ENCODE measurements around the gene ITGB5. TPM values are rescaled to one million over a fixed set of nuclear protein-coding genes. Genes with fewer than 3 reads are reported as not detected.
"Not testable (repeated sequence)": the region's sequence is repeated elsewhere in the genome, so short reads cannot be mapped to it uniquely, and the experiment has no call there.

ITGB5 gene
- total RNA-seq, 1 donor from 2014 or later, result 501 TPM

DNA sequence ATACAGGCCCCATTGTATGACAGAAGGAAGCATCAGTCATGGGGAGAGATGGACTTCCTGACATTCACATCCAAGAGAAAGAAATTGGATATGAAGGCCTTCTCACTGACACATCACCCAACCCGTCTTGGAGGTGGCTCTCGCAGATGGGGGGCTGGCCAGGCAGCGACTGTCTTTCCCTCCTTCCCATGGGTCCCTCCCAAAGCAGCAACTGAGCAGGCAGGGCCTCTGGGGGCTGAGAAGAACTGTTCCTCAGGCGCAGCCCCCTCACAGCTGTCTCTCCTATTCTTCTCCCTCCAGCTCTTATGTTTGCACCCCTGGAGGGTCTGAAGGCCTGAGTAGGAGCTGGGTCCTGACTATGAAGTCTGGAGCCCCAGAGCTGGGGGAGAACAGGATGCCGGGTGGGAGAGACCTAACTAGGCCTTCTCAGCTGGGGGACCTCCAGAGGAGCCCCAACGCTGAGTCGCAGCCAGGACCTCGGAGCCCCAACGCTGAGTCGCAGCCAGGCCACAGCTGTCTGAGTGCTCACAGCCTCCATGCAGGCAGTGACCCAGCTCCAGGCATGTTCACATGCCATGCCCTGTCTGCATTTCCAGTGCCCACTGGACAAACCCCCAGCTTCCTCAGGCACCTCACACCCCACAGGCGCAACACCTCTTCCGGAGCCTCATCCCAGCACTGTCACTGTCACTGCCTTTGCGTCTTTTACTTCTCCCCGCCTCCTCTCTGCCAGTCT, 127.3 kb downstream of the ITGB5 start:
- no peak overlapping the region for H3K27ac Mint-ChIP-seq (ENCODE audit: unreplicated experiment)
- no peak for DNase-seq (ENCODE audit: low spot score)

GRCh38 chr3:124758851-124759635, 128.1 kb downstream of the ITGB5 start:
- TF ChIP-seq, protein P1, sequence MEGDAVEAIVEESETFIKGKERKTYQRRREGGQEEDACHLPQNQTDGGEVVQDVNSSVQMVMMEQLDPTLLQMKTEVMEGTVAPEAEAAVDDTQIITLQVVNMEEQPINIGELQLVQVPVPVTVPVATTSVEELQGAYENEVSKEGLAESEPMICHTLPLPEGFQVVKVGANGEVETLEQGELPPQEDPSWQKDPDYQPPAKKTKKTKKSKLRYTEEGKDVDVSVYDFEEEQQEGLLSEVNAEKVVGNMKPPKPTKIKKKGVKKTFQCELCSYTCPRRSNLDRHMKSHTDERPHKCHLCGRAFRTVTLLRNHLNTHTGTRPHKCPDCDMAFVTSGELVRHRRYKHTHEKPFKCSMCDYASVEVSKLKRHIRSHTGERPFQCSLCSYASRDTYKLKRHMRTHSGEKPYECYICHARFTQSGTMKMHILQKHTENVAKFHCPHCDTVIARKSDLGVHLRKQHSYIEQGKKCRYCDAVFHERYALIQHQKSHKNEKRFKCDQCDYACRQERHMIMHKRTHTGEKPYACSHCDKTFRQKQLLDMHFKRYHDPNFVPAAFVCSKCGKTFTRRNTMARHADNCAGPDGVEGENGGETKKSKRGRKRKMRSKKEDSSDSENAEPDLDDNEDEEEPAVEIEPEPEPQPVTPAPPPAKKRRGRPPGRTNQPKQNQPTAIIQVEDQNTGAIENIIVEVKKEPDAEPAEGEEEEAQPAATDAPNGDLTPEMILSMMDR (IDR thresholded peaks at IDR 0.05), result no peak
- Mint-ChIP-seq H3K4me1 (ENCODE audit: low read depth) (peaks cover 32% of the 10 kb centered on the region), H3K27me3 (ENCODE audit: low read depth) (no peaks in the 10 kb centered on the region), H3K9me3 (ENCODE audit: low read depth) (no peaks in the 10 kb centered on the region), H3K27ac (ENCODE audit: unreplicated experiment) (no peak overlapping the region), H3K4me3 (ENCODE audit: unreplicated experiment) (no peak overlapping the region), H3K36me3 (ENCODE audit: low read depth) (peaks cover 8% of the 10 kb centered on the region)
- DNase-seq (ENCODE audit: low spot score), result no peak

More for the DNA sequence above, 127.3 kb downstream of the ITGB5 start:
- Mint-ChIP-seq H3K4me1 (ENCODE audit: low read depth) (peaks cover 35% of the 10 kb centered on the region), H3K27me3 (ENCODE audit: low read depth) (no peaks in the 10 kb centered on the region), H3K9me3 (ENCODE audit: low read depth) (no peaks in the 10 kb centered on the region), H3K36me3 (ENCODE audit: low read depth) (peaks cover 14% of the 10 kb centered on the region), H3K4me3 (ENCODE audit: unreplicated experiment) (no peak overlapping the region)
- TF ChIP-seq, protein P1 (IDR thresholded peaks at IDR 0.05), result no peak

- H3K27ac Mint-ChIP-seq (ENCODE audit: unreplicated experiment); DNase-seq (ENCODE audit: low spot score); H3K9me3 Mint-ChIP-seq (ENCODE audit: low read depth); H3K27me3 Mint-ChIP-seq (ENCODE audit: low read depth); H3K36me3 Mint-ChIP-seq (ENCODE audit: low read depth); H3K4me3 Mint-ChIP-seq (ENCODE audit: unreplicated experiment): not testable (repeated sequence)
- peaks cover 29% of the 10 kb centered on the region for H3K4me1 Mint-ChIP-seq (ENCODE audit: low read depth)
These were observed 129.2 kb downstream of the ITGB5 start for GRCh38 chr3:124757926-124758325.

- Mint-ChIP-seq H3K4me1 (ENCODE audit: low read depth) (no peaks in the 10 kb centered on the region), H3K27me3 (ENCODE audit: low read depth) (no peaks in the 10 kb centered on the region), H3K36me3 (ENCODE audit: low read depth) (no peaks in the 10 kb centered on the region), H3K9me3 (ENCODE audit: low read depth) (no peaks in the 10 kb centered on the region), H3K27ac (ENCODE audit: unreplicated experiment) (no peak overlapping the region), H3K4me3 (ENCODE audit: unreplicated experiment) (no peak overlapping the region)
- no peak for DNase-seq (ENCODE audit: low spot score)
- TF ChIP-seq, protein P1 (IDR thresholded peaks at IDR 0.05), result no peak
These were observed 135.1 kb downstream of the ITGB5 start for GRCh38 chr3:124752051-124752450.

- Mint-ChIP-seq H3K4me1 (ENCODE audit: low read depth) (no peaks in the 10 kb centered on the region), H3K27ac (ENCODE audit: unreplicated experiment) (no peak overlapping the region), H3K36me3 (ENCODE audit: low read depth) (no peaks in the 10 kb centered on the region), H3K27me3 (ENCODE audit: low read depth) (no peaks in the 10 kb centered on the region), H3K9me3 (ENCODE audit: low read depth) (no peaks in the 10 kb centered on the region), H3K4me3 (ENCODE audit: unreplicated experiment) (no peak overlapping the region)
- TF ChIP-seq, protein P1 (IDR thresholded peaks at IDR 0.05), result no peak
- DNase-seq (ENCODE audit: low spot score), result no peak
These were observed 135.7 kb downstream of the ITGB5 start for GRCh38 chr3:124751501-124751900.

GRCh38 chr3:124749877-124750276, 137.3 kb downstream of the ITGB5 start:
- not testable (repeated sequence) for H3K4me1 Mint-ChIP-seq (ENCODE audit: low read depth); H3K9me3 Mint-ChIP-seq (ENCODE audit: low read depth); H3K36me3 Mint-ChIP-seq (ENCODE audit: low read depth); H3K4me3 Mint-ChIP-seq (ENCODE audit: unreplicated experiment); H3K27me3 Mint-ChIP-seq (ENCODE audit: low read depth); DNase-seq (ENCODE audit: low spot score); H3K27ac Mint-ChIP-seq (ENCODE audit: unreplicated experiment)
